ENCODE data around the gene CPA4. TPM values are rescaled to one million over a fixed set of nuclear protein-coding genes. Genes with fewer than 3 reads are reported as not detected.

The CPA4 gene
- total and polyA plus RNA-seq, 4 donors: 0.03 to 0.05 TPM; not detected in 2

GRCh38 chr7:130263130-130263529 lies 29.8 kb upstream of the CPA4 start (continued):
- TF ChIP-seq, protein P1, sequence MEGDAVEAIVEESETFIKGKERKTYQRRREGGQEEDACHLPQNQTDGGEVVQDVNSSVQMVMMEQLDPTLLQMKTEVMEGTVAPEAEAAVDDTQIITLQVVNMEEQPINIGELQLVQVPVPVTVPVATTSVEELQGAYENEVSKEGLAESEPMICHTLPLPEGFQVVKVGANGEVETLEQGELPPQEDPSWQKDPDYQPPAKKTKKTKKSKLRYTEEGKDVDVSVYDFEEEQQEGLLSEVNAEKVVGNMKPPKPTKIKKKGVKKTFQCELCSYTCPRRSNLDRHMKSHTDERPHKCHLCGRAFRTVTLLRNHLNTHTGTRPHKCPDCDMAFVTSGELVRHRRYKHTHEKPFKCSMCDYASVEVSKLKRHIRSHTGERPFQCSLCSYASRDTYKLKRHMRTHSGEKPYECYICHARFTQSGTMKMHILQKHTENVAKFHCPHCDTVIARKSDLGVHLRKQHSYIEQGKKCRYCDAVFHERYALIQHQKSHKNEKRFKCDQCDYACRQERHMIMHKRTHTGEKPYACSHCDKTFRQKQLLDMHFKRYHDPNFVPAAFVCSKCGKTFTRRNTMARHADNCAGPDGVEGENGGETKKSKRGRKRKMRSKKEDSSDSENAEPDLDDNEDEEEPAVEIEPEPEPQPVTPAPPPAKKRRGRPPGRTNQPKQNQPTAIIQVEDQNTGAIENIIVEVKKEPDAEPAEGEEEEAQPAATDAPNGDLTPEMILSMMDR (IDR thresholded peaks at IDR 0.05; ENCODE audit: low read depth, low read length, missing input control): no peak
- TF ChIP-seq TAF1 (conservative IDR thresholded peaks at IDR 0.05) (no peak), JUND (IDR thresholded peaks at IDR 0.05) (no peak), NR2F2 (IDR thresholded peaks at IDR 0.05) (no peak)

GRCh38 chr7:130266258-130266960 lies 26.6 kb upstream of the CPA4 start, which contains the start of gene CPA2:
Gene CPA2 (plus strand): TSS chr7:130266863. CDS start chr7:130266882, 19 bp downstream.
- no peak within 1 kb of the TSS for H3K27ac ChIP-seq (ENCODE audit: low read depth in 1 of 2, low read length in 2 of 2)
- H3K4me3 ChIP-seq (ENCODE audit: low read depth in 1 of 3, low read length in 3 of 3): no peak within 1 kb of the TSS
- H3K4me1 ChIP-seq (ENCODE audit: control insufficient read depth in 4 of 4, insufficient read depth in 4 of 4, low read length in 3 of 4): no peaks in the 10 kb centered on the region
- H3K9ac ChIP-seq (ENCODE audit: low read depth in 1 of 2, low read length in 2 of 2): no peak within 1 kb of the TSS
- WGBS: 84% methylated on average over 3 of the region's 3 CpGs
- H3K36me3 ChIP-seq (ENCODE audit: control insufficient read depth in 4 of 4, insufficient read depth in 3 of 4, low read depth in 1 of 4, low read length in 3 of 4): no peaks in the 10 kb centered on the region
- TF ChIP-seq, protein P1 (IDR thresholded peaks at IDR 0.05; ENCODE audit: low read depth, low read length, missing input control): no peak
- TF ChIP-seq HNF4G (IDR thresholded peaks at IDR 0.05) (no peak), HNF4A (conservative IDR thresholded peaks at IDR 0.05) (no peak), ZBTB33 (IDR thresholded peaks at IDR 0.05) (no peak), RXRA (IDR thresholded peaks at IDR 0.05) (no peak), FOXA1 (IDR thresholded peaks at IDR 0.05) (no peak), EGR1 (IDR thresholded peaks at IDR 0.05; ENCODE audit: low read depth in 2 of 2) (no peak)
- TF ChIP-seq, protein P2, sequence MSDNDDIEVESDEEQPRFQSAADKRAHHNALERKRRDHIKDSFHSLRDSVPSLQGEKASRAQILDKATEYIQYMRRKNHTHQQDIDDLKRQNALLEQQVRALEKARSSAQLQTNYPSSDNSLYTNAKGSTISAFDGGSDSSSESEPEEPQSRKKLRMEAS (IDR thresholded peaks at IDR 0.05): no peak
- DNase-seq (ENCODE audit: low spot score): no peak
- no peaks in the 10 kb centered on the region for H3K27me3 ChIP-seq (ENCODE audit: control insufficient read depth in 4 of 4, insufficient read depth in 4 of 4, low read length in 3 of 4)
- peaks cover 0 to 3% (median under 1%) of the 10 kb centered on the region in 4 donors for H3K9me3 ChIP-seq (ENCODE audit: control insufficient read depth in 4 of 4, low read length in 3 of 4)

- no peak overlapping the region for H3K27ac ChIP-seq (ENCODE audit: low read depth in 1 of 2, low read length in 2 of 2)
- no peaks in the 10 kb centered on the region for H3K36me3 ChIP-seq (ENCODE audit: control insufficient read depth in 4 of 4, insufficient read depth in 3 of 4, low read depth in 1 of 4, low read length in 3 of 4)
- no peak overlapping the region for H3K9ac ChIP-seq (ENCODE audit: low read depth in 1 of 2, low read length in 2 of 2)
- no peaks in the 10 kb centered on the region for H3K27me3 ChIP-seq (ENCODE audit: control insufficient read depth in 4 of 4, insufficient read depth in 4 of 4, low read length in 3 of 4)
- no peak for DNase-seq (ENCODE audit: low spot score)
- 85% methylated on average over 1 of the region's 1 CpG for WGBS
- peaks cover 0 to 3% (median under 1%) of the 10 kb centered on the region in 4 donors for H3K9me3 ChIP-seq (ENCODE audit: control insufficient read depth in 4 of 4, low read length in 3 of 4)
- no peaks in the 10 kb centered on the region for H3K4me1 ChIP-seq (ENCODE audit: control insufficient read depth in 4 of 4, insufficient read depth in 4 of 4, low read length in 3 of 4)
- H3K4me3 ChIP-seq (ENCODE audit: low read depth in 1 of 3, low read length in 3 of 3): no peak overlapping the region
- TF ChIP-seq RAD21 (IDR thresholded peaks at IDR 0.05) (no peak), YY1 (IDR thresholded peaks at IDR 0.05) (no peak), GABPA (IDR thresholded peaks at IDR 0.05 in 1 of 2, conservative IDR thresholded peaks at IDR 0.05 in 1 of 2) (no peak), TAF1 (conservative IDR thresholded peaks at IDR 0.05) (no peak), HNF4A (conservative IDR thresholded peaks at IDR 0.05) (no peak), EGR1 (IDR thresholded peaks at IDR 0.05; ENCODE audit: low read depth in 2 of 2) (no peak), FOXA1 (IDR thresholded peaks at IDR 0.05) (no peak), NR2F2 (IDR thresholded peaks at IDR 0.05) (no peak), HNF4G (IDR thresholded peaks at IDR 0.05) (no peak), RXRA (IDR thresholded peaks at IDR 0.05) (no peak), ZBTB33 (IDR thresholded peaks at IDR 0.05) (no peak), JUND (IDR thresholded peaks at IDR 0.05) (no peak)
- TF ChIP-seq, protein P3, sequence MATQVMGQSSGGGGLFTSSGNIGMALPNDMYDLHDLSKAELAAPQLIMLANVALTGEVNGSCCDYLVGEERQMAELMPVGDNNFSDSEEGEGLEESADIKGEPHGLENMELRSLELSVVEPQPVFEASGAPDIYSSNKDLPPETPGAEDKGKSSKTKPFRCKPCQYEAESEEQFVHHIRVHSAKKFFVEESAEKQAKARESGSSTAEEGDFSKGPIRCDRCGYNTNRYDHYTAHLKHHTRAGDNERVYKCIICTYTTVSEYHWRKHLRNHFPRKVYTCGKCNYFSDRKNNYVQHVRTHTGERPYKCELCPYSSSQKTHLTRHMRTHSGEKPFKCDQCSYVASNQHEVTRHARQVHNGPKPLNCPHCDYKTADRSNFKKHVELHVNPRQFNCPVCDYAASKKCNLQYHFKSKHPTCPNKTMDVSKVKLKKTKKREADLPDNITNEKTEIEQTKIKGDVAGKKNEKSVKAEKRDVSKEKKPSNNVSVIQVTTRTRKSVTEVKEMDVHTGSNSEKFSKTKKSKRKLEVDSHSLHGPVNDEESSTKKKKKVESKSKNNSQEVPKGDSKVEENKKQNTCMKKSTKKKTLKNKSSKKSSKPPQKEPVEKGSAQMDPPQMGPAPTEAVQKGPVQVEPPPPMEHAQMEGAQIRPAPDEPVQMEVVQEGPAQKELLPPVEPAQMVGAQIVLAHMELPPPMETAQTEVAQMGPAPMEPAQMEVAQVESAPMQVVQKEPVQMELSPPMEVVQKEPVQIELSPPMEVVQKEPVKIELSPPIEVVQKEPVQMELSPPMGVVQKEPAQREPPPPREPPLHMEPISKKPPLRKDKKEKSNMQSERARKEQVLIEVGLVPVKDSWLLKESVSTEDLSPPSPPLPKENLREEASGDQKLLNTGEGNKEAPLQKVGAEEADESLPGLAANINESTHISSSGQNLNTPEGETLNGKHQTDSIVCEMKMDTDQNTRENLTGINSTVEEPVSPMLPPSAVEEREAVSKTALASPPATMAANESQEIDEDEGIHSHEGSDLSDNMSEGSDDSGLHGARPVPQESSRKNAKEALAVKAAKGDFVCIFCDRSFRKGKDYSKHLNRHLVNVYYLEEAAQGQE (IDR thresholded peaks at IDR 0.05): no peak
- TF ChIP-seq, protein P2 (IDR thresholded peaks at IDR 0.05): no peak
Observed at GRCh38 chr7:130266961-130267321, 26.0 kb upstream of the CPA4 start.

Data from liver (tissue), 9 donors.